ENCODE measurements around the gene NRP2.

Gene NRP2

DNA sequence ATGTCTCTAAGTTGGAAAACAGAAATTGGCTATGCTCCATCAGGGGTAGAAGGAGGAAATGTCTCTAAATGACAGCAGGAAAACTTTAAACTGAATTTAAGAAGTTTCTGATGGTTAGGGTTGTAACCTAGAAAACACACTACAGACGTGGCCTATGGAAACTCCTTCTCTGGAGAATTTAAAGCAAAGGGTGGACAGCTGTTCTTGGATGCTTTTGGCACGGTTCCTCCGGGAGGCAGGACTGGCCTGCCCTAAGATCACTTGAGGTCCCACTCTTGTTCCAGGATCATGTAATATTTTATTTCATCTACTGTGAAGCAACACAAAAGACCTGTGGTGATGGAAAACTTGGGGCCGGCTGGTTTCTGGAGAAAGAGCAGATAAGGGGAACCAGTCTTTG lies 77.0 kb downstream of the NRP2 start:
- no peak for DNase-seq

DNA sequence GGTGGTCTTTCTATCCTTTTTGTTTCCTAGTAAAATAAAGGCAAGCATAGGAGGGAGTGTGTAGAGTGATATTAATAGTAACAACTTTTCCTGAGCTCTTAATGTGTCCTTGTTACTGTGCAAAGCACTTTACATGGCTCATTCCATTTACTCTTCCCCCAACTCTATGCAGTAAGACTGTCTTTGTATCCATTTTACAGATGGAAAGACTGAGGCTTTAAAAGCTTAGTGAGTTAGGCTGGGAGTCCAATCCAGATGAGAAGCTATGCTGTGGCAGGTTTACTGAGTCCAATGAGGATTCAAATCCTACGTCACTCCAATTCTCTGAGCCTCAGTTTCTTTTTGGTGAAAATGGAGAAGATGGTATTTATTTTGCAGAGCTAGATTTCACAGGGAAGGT lies 77.4 kb downstream of the NRP2 start:
- DNase-seq, result no peak

DNA sequence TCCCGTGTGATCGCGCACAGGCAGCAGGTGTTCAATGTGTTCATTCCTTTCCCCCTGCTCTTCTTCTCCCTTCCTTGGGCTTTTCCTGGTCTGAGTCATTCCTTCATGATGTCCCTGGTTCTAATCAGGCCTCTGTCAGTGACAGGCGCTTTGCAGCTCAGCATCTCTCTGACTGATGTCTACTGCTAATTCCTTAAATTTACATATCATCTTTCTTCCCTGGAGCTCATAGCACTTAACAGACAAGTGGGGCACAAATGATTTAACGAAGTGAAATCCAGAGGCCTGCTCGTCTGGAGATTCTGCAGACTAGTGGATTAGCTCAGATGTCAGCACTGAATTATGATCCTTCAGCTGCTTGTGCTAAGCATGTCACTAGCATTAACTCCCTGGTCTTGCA lies 77.9 kb downstream of the NRP2 start:
- DNase-seq, result no peak

DNA sequence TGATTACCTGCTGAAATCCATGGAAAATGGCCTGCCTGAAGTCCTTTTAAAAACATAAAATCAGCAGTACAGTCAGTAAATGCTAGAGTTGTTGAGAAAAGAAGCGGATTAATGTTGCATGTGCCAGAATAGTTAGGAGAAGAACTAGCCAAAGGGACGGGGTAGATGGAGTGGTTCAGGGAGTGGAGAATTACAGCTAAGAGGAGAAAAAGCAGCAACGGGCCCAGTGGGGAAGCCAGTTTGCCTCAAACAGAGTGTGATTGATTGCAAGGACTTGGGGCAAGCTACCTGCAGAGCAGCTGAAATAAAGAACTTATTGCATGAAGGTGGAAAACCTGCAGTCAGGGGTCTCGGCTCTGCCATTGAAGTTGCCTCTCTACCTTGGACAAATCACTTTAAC lies 79.1 kb downstream of the NRP2 start:
- no peak for DNase-seq

GRCh38 chr2:205762881-205763280 lies 80.6 kb downstream of the NRP2 start:
- no peak for DNase-seq

- DNase-seq, result no peak
Observed at GRCh38 chr2:205763708-205764211, 81.5 kb downstream of the NRP2 start.

GRCh38 chr2:205764270-205764746 lies 82.0 kb downstream of the NRP2 start:
- DNase-seq, result no peak

- DNase-seq, result no peak
Observed at GRCh38 chr2:205765151-205765550, 82.8 kb downstream of the NRP2 start.

GRCh38 chr2:205766779-205767359 lies 84.6 kb downstream of the NRP2 start:
- DNase-seq, result peak; percentile 72

DNA sequence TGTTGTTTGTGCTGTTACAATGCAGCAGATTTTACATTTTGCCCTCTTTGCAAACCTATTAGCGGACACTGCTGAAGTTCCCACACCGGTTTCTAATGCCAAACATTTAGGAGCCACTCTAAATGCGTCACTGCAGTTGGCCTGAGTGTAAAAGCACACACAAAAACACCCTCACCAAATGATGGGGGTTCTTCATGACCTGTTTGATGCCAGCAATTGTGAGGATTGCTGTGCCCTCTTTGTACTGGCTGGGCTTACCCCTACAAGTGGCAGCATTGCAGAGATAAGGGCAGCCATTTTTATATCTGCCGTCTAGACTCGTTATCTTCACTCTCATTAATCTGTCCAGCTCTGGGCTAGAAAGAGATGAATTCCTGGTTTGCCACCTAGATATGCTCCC lies 85.3 kb downstream of the NRP2 start:
- peak; percentile 36 for DNase-seq

GRCh38 chr2:205768341-205768740 lies 86.0 kb downstream of the NRP2 start:
- peak; percentile 82 for DNase-seq

GRCh38 chr2:205768815-205769494 lies 86.7 kb downstream of the NRP2 start:
- peak; percentile 45 for DNase-seq

GRCh38 chr2:205769495-205769850 lies 87.2 kb downstream of the NRP2 start:
- no peak for DNase-seq

- peak; percentile 13 for DNase-seq
Observed at GRCh38 chr2:205769879-205770278, 87.6 kb downstream of the NRP2 start.

DNA sequence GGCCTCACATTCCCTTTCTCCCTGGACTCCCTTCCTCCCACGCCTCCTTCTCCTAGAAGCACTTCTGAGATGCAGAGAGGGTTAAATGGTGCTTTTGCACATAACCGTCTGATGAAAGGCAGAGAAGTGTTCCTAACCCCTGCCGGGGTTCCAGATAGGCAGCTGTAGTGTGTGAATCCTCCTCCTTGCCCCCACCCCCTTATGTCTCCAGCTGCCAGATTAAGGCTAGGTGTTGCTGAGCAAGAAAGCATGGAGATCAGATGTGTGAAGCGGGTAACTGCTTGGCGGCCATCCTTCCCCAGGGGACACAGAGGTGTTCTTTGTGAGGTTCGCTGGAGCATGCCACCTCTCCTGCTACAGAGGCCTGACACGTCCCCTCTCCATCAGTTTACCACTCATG lies 88.3 kb downstream of the NRP2 start:
- no peak for DNase-seq

DNA sequence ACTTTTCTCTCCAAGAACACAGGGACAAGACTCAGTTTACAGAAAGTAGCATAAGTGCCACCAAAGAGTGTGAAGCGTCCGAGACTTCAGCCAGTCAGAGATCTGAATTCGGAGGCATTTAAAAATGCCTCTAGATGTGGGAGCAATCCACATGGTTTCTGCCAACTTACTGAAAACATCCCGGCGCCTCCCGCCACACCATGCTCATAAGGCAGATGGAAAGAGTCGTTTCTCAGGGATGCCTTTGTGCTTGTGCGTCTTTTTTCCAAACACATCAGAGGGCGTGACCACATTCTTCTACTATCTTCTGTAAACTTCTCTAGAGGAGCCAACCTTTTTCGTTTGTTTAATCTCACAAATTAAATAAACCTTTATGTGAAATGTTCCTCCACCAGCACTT lies 88.7 kb downstream of the NRP2 start:
- no peak for DNase-seq

DNA sequence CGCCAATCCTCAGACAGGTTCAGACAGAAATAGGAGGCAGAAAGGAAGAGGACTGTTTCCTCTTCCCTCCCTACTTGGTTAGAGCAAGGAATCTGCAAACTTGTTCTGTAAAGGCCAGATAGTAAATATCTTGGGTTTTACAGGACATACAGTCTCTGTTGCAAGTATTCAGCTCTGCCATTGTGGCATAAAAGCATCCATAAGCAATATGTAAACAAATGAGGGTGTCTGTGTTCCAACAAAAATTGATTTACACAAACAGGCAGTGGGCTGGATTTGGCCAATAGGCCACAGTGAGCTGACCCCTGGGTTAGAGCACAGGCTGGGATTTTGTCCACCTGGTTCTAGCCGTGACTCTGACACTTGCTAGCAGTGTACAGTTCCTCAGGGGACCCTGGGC lies 89.4 kb downstream of the NRP2 start:
- no peak for DNase-seq

- peak; percentile 90 for DNase-seq
Observed at GRCh38 chr2:205772983-205773382, 90.7 kb downstream of the NRP2 start.

- no peak for DNase-seq
Observed at GRCh38 chr2:205773989-205774388, 91.7 kb downstream of the NRP2 start.

DNA sequence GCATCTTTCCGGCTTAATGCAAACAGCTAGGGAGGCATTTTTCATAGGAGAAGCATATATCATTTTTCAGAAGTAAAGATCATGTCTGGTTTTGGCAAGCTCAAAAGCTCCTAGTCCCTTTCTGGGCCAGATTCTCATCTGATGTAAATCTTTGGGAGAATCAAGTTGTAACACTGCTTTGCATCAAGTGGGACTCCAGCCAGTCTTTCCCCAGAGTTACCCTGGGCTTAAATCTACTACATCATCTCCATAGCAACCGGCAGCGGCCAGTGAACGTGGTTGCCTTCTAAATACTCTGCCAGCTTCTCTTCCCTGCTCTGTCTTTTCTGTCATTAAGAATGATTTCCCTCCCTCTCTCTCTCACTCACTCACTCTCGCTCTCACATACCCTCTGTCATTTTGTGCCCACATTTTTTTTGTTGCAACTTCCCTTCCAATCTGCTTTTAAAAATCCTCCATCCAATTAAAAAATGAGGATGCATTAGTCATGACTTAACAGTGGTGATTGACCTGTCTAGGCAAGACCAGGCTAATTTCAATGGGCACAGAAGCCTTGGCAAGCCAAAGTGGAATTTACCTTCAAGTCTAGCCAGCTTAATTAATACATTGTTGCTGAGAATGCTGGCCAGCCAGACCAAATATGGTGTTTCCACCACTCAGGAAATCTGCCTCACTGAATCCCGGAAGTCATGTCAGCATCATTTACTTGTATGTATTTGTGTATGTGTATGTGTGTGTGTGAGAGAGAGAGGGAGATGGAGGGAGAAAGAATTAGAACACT lies 93.0 kb downstream of the NRP2 start:
- DNase-seq, result peak; percentile 43

DNA sequence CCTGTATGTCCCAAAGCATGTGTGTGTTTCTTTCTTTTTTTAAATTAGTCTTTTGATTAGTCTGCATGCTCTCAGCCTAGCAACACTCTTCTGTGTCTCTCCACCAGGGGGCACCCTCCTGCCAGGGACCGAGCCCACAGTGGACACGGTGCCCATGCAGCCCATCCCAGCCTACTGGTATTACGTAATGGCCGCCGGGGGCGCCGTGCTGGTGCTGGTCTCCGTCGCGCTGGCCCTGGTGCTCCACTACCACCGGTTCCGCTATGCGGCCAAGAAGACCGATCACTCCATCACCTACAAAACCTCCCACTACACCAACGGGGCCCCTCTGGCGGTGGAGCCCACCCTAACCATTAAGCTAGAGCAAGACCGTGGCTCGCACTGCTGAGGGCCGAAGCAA lies 93.8 kb downstream of the NRP2 start:
- DNase-seq, result no peak

DNA sequence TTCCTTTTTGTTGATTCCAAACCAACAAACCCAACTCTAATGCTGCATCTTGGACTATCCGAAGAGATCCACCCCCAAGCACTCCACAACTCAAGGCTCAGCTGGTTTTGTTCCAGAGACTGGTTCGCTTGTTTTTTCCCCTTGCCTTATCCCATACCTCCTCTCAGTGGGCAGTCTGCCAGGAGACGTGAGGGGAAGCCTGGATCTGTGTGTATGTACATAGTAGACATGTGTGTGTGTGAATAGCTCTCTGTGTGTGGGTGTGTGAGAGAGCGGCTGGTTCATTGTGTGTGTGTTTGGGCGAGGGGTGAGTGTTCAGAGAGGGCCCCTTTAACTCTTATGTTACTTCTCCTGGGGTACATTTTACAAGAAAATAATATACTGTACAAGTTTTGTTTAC lies 94.4 kb downstream of the NRP2 start:
- DNase-seq, result peak; percentile 30

DNA sequence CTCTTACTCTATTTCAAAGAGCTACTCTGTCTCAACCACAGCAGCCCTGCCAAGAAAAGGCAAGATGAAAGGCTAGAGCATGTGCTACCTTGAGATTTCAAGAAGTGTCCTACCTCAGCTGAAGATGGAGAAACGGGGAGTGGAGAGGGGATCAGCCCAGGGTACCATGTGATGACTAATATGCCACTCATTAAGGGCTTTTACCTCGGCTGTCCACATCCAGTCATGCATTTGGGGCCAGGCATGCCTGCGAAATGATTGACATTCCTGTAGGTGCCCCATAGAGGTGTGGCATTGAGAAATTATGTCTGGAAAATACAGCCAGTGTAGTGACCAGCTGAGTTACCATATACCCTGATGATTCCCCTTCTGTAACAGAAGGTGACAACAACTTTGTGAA lies 96.1 kb downstream of the NRP2 start:
- DNase-seq, result no peak

DNA sequence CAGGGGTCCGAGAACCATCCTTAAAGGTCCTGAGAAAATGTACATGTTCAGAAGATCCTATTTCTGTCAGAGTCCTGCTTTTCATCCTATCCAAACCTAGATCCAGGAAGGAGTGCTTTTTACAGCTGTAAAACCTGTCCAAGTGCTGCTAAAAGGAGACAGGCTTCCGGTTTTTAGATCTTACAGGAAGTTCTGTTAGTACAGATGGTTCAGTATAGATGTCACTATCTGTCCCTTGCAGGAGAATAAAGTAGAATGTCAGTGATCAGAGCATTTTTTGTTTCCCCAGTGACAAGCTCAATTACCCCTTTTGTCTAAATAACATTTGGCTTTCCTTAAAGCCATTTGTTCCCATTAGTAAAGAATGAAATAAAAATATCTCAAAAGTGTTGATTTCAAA lies 98.3 kb downstream of the NRP2 start:
- DNase-seq, result no peak

Measured in NCI-H510A treated with DMSO at 0.1 percent for 48 hours (cell line).